ENCODE measurements around the gene HTR6.
"Not testable (repeated sequence)": the region's sequence is repeated elsewhere in the genome, so short reads cannot be mapped to it uniquely, and the experiment has no call there.

Gene HTR6

GRCh38 chr1:19664453-19665185 is at the start of gene HTR6:
HTR6 (plus strand) TSS chr1:19664875; CDS start chr1:19665754, 879 bp downstream.
- DNase-seq (ENCODE audit: low spot score): no peak

GRCh38 chr1:19615438-19615837 is 49.2 kb upstream of the HTR6 start:
- DNase-seq (ENCODE audit: low spot score): no peak

GRCh38 chr1:19616489-19616888 is 48.2 kb upstream of the HTR6 start:
- DNase-seq (ENCODE audit: low spot score): no peak

GRCh38 chr1:19617376-19617775 is 47.3 kb upstream of the HTR6 start:
- DNase-seq (ENCODE audit: low spot score): no peak

GRCh38 chr1:19618428-19618827 is 46.2 kb upstream of the HTR6 start:
- DNase-seq (ENCODE audit: low spot score): no peak

GRCh38 chr1:19619697-19620384 is 44.8 kb upstream of the HTR6 start:
- no peak for DNase-seq (ENCODE audit: low spot score)

- DNase-seq (ENCODE audit: low spot score): no peak
Measured at GRCh38 chr1:19620786-19621185, 43.9 kb upstream of the HTR6 start.

- DNase-seq (ENCODE audit: low spot score): no peak
Measured at GRCh38 chr1:19621274-19621950, 43.3 kb upstream of the HTR6 start.

- no peak for DNase-seq (ENCODE audit: low spot score)
Measured at GRCh38 chr1:19622204-19622603, 42.5 kb upstream of the HTR6 start.

- DNase-seq (ENCODE audit: low spot score): no peak
Measured at GRCh38 chr1:19623523-19623922, 41.2 kb upstream of the HTR6 start.

GRCh38 chr1:19625291-19625937 is 39.3 kb upstream of the HTR6 start:
- DNase-seq (ENCODE audit: low spot score): no peak

GRCh38 chr1:19628879-19629278 is 35.8 kb upstream of the HTR6 start:
- DNase-seq (ENCODE audit: low spot score): no peak

- DNase-seq (ENCODE audit: low spot score): no peak
Measured at GRCh38 chr1:19629357-19629756, 35.3 kb upstream of the HTR6 start.

- not testable (repeated sequence) for DNase-seq (ENCODE audit: low spot score)
Measured at GRCh38 chr1:19630192-19630591, 34.5 kb upstream of the HTR6 start.

- no peak for DNase-seq (ENCODE audit: low spot score)
Measured at GRCh38 chr1:19630720-19631395, 33.8 kb upstream of the HTR6 start.

GRCh38 chr1:19632211-19632610 is 32.5 kb upstream of the HTR6 start:
- DNase-seq (ENCODE audit: low spot score): no peak

GRCh38 chr1:19633106-19633505 is 31.6 kb upstream of the HTR6 start:
- no peak for DNase-seq (ENCODE audit: low spot score)

GRCh38 chr1:19635064-19635463 is 29.6 kb upstream of the HTR6 start:
- not testable (repeated sequence) for DNase-seq (ENCODE audit: low spot score)

- DNase-seq (ENCODE audit: low spot score): no peak
Measured at GRCh38 chr1:19635646-19636045, 29.0 kb upstream of the HTR6 start.

GRCh38 chr1:19636065-19636464 is 28.6 kb upstream of the HTR6 start:
- no peak for DNase-seq (ENCODE audit: low spot score)

GRCh38 chr1:19636749-19637148 is 27.9 kb upstream of the HTR6 start:
- not testable (repeated sequence) for DNase-seq (ENCODE audit: low spot score)

- no peak for DNase-seq (ENCODE audit: low spot score)
Measured at GRCh38 chr1:19637606-19638005, 27.1 kb upstream of the HTR6 start.
